ENCODE measurements around the gene TLE3. TPM values are rescaled to one million over a fixed set of nuclear protein-coding genes. Genes with fewer than 3 reads are reported as not detected.

TLE3 gene
- polyA plus RNA-seq, 1 of the 3 experiments (the other 2 are of a cell fraction): 14.7 TPM

GRCh38 chr15:70012895-70013294 lies 84.8 kb downstream of the TLE3 start:
- H3K9ac ChIP-seq: no peak overlapping the region
- H3K27me3 ChIP-seq (ENCODE audit: insufficient read depth): peaks cover 39% of the 10 kb centered on the region; the same call in 1 of the 2 replicates
- H3K4me2 ChIP-seq: no peak overlapping the region
- H3K36me3 ChIP-seq (replicated peaks in 1 of 2; ENCODE audit: control insufficient read depth in 1 of 2, insufficient read depth in 2 of 2, low read length in 1 of 2): no peaks in the 10 kb centered on the region
- no peak for DNase-seq
- H3K9me3 ChIP-seq: no peaks in the 10 kb centered on the region
- ChIA-PET POLR2A (no interaction called here), CTCF (no interaction called here)
- no peaks in the 10 kb centered on the region for H4K20me1 ChIP-seq (ENCODE audit: insufficient read depth)
- WGBS (ENCODE audit: low lambda C conversion rate): 69% methylated on average over 4 of the region's 4 CpGs
- no peaks in the 10 kb centered on the region; a peak in 1 of 4 replicates for H3K4me1 ChIP-seq (ENCODE audit: control insufficient read depth in 1 of 2, insufficient read depth in 2 of 2, low read depth in 1 of 2, low read length in 1 of 2)
- H3K27ac ChIP-seq (ENCODE audit: low read depth in 2 of 2, low read length in 1 of 2): no peak overlapping the region
- H3K9me2 ChIP-seq: no peaks in the 10 kb centered on the region
- H3K79me2 ChIP-seq (ENCODE audit: insufficient read depth): no peaks in the 10 kb centered on the region
- H2AFZ ChIP-seq (ENCODE audit: low read depth): no peak overlapping the region
- no peak overlapping the region for H3K4me3 ChIP-seq (ENCODE audit: low read depth in 2 of 2, low read length in 1 of 2)
- no peak for TF ChIP-seq RCOR1 (IDR thresholded peaks at IDR 0.05; ENCODE audit: low read length)
- no peak for TF ChIP-seq JUND (IDR thresholded peaks at IDR 0.05)
- no peaks in the 10 kb centered on the region for H3F3A ChIP-seq (replicated peaks; ENCODE audit: insufficient read depth)

DNA sequence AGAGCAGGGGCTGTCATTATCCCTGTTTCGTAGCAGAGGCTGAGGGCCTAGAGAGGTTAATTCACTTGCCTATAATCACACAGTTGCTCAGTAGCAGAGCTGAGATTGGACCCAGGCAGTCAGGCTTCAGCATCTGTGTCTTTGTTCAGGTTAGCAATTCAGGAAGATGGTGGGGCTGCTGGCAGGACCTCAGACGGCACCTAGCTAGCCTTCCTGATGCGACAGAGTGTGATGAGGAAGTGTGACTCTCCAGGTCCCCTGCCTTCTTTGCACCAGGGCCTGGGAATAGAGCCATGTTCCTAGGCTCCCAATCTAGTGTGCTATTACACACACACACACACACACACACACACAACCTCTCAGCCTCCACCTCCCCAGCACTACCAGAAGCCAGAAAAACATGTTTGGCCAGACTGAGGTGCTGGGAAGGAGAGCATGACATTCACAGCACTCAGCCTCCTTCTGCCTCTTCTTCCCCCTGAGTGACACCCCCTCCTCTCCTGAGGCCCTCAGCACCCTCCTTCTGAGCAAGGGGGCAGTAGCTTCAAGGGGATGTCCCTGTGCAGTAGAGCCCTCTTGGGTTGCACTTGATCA lies 88.9 kb downstream of the TLE3 start:
- no peaks in the 10 kb centered on the region; a peak in 1 of 4 replicates for H3K4me1 ChIP-seq (ENCODE audit: control insufficient read depth in 1 of 2, insufficient read depth in 2 of 2, low read depth in 1 of 2, low read length in 1 of 2)
- POLR2A ChIA-PET: no interaction called here
- 71% methylated on average over 1 of the region's 3 CpGs for WGBS (ENCODE audit: low lambda C conversion rate)
- no peak for TF ChIP-seq GABPA (IDR thresholded peaks at IDR 0.05; ENCODE audit: low read depth)
- TF ChIP-seq TAF1 (IDR thresholded peaks at IDR 0.05; ENCODE audit: borderline replicate concordance, low read depth, low read length): no peak
- no peak for TF ChIP-seq ELF1 (IDR thresholded peaks at IDR 0.05)
- no peak for TF ChIP-seq EZH2phosphoT487 (IDR thresholded peaks at IDR 0.05; ENCODE audit: borderline replicate concordance, low read depth)
- no peak for TF ChIP-seq SIN3A (IDR thresholded peaks at IDR 0.05; ENCODE audit: borderline replicate concordance, low read depth, low read length)
- no peak for DNase-seq
- H3K79me2 ChIP-seq (ENCODE audit: insufficient read depth): no peaks in the 10 kb centered on the region
- no peaks in the 10 kb centered on the region for H3F3A ChIP-seq (replicated peaks; ENCODE audit: insufficient read depth)
- H2AFZ ChIP-seq (ENCODE audit: low read depth): no peak overlapping the region
- peaks cover 32% of the 10 kb centered on the region; the same call in 1 of the 2 replicates for H3K27me3 ChIP-seq (ENCODE audit: insufficient read depth)
- no peak overlapping the region for H3K4me2 ChIP-seq
- no peaks in the 10 kb centered on the region for H3K9me3 ChIP-seq
- no peak overlapping the region for H3K27ac ChIP-seq (ENCODE audit: low read depth in 2 of 2, low read length in 1 of 2)
- CTCF ChIA-PET: interaction anchor here (1.0 to 1.2 kb wide), 2 partner anchors 9 to 19 kb away, joined by 3 to 4 read pairs; no protein-coding TSS in a partner anchor
- no peak overlapping the region for H3K4me3 ChIP-seq (ENCODE audit: low read depth in 2 of 2, low read length in 1 of 2)
- H3K9ac ChIP-seq: no peak overlapping the region
- H3K9me2 ChIP-seq: no peaks in the 10 kb centered on the region
- H4K20me1 ChIP-seq (ENCODE audit: insufficient read depth): no peaks in the 10 kb centered on the region
- H3K36me3 ChIP-seq (replicated peaks in 1 of 2; ENCODE audit: control insufficient read depth in 1 of 2, insufficient read depth in 2 of 2, low read length in 1 of 2): no peaks in the 10 kb centered on the region

GRCh38 chr15:70006259-70007147 lies 91.2 kb downstream of the TLE3 start:
- ChIA-PET CTCF (no interaction called here), POLR2A (no interaction called here)
- H3K36me3 ChIP-seq (replicated peaks in 1 of 2; ENCODE audit: control insufficient read depth in 1 of 2, insufficient read depth in 2 of 2, low read length in 1 of 2): no peaks in the 10 kb centered on the region
- WGBS (ENCODE audit: low lambda C conversion rate): 73% methylated on average over 12 of the region's 12 CpGs
- no peaks in the 10 kb centered on the region for H3F3A ChIP-seq (replicated peaks; ENCODE audit: insufficient read depth)
- H3K9me2 ChIP-seq: no peaks in the 10 kb centered on the region
- no peak overlapping the region for H3K27ac ChIP-seq (ENCODE audit: low read depth in 2 of 2, low read length in 1 of 2)
- no peaks in the 10 kb centered on the region for H3K9me3 ChIP-seq
- no peak for DNase-seq
- H3K27me3 ChIP-seq (ENCODE audit: insufficient read depth): peaks cover 20% of the 10 kb centered on the region; the same call in 1 of the 2 replicates
- no peak overlapping the region for H3K4me3 ChIP-seq (ENCODE audit: low read depth in 2 of 2, low read length in 1 of 2)
- TF ChIP-seq YY1 (IDR thresholded peaks at IDR 0.05; ENCODE audit: low read depth) (no peak), GATA2 (CRISPR knock-in tag; IDR thresholded peaks at IDR 0.05) (no peak), CHD2 (IDR thresholded peaks at IDR 0.05; ENCODE audit: low read length, partially characterized antibody) (no peak), GABPA (IDR thresholded peaks at IDR 0.05; ENCODE audit: low read depth) (no peak), USF2 (IDR thresholded peaks at IDR 0.05; ENCODE audit: borderline replicate concordance, low read depth, low read length) (no peak), EZH2phosphoT487 (IDR thresholded peaks at IDR 0.05; ENCODE audit: borderline replicate concordance, low read depth) (no peak), NRF1 (IDR thresholded peaks at IDR 0.05; ENCODE audit: low read depth, low read length) (no peak), RXRA (IDR thresholded peaks at IDR 0.05; ENCODE audit: borderline replicate concordance, low read depth) (no peak), MAX (IDR thresholded peaks at IDR 0.05; ENCODE audit: low read depth) (no peak), RFX5 (IDR thresholded peaks at IDR 0.05; ENCODE audit: low read length) (no peak)
- TF ChIP-seq, protein P1, sequence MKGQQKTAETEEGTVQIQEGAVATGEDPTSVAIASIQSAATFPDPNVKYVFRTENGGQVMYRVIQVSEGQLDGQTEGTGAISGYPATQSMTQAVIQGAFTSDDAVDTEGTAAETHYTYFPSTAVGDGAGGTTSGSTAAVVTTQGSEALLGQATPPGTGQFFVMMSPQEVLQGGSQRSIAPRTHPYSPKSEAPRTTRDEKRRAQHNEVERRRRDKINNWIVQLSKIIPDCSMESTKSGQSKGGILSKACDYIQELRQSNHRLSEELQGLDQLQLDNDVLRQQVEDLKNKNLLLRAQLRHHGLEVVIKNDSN (IDR thresholded peaks at IDR 0.05; ENCODE audit: borderline replicate concordance, low read depth): no peak
- TF ChIP-seq, protein P2, sequence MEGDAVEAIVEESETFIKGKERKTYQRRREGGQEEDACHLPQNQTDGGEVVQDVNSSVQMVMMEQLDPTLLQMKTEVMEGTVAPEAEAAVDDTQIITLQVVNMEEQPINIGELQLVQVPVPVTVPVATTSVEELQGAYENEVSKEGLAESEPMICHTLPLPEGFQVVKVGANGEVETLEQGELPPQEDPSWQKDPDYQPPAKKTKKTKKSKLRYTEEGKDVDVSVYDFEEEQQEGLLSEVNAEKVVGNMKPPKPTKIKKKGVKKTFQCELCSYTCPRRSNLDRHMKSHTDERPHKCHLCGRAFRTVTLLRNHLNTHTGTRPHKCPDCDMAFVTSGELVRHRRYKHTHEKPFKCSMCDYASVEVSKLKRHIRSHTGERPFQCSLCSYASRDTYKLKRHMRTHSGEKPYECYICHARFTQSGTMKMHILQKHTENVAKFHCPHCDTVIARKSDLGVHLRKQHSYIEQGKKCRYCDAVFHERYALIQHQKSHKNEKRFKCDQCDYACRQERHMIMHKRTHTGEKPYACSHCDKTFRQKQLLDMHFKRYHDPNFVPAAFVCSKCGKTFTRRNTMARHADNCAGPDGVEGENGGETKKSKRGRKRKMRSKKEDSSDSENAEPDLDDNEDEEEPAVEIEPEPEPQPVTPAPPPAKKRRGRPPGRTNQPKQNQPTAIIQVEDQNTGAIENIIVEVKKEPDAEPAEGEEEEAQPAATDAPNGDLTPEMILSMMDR (IDR thresholded peaks at IDR 0.05): no peak
- no peaks in the 10 kb centered on the region for H4K20me1 ChIP-seq (ENCODE audit: insufficient read depth)
- H2AFZ ChIP-seq (ENCODE audit: low read depth): no peak overlapping the region
- no peaks in the 10 kb centered on the region for H3K79me2 ChIP-seq (ENCODE audit: insufficient read depth)
- no peak overlapping the region for H3K4me2 ChIP-seq
- H3K4me1 ChIP-seq (ENCODE audit: control insufficient read depth in 1 of 2, insufficient read depth in 2 of 2, low read depth in 1 of 2, low read length in 1 of 2): no peaks in the 10 kb centered on the region; a peak in 1 of 4 replicates
- H3K9ac ChIP-seq: no peak overlapping the region
